HG03135 (cell line): ENCODE results near the gene DEK.

Experiments
- ATAC-seq: cut with Tn5 transposase; IDR thresholded peaks from one replicate; pipeline ENCODE4 v1.9.1; 2021; ENCODE audit warnings: mild to moderate bottlenecking, moderate library complexity; ENCODE audit not compliant: unreplicated experiment

The DEK gene

GRCh38 chr6:18266523-18266912 lies 2.2 kb upstream of the DEK start:
- ATAC-seq = no peak

DNA sequence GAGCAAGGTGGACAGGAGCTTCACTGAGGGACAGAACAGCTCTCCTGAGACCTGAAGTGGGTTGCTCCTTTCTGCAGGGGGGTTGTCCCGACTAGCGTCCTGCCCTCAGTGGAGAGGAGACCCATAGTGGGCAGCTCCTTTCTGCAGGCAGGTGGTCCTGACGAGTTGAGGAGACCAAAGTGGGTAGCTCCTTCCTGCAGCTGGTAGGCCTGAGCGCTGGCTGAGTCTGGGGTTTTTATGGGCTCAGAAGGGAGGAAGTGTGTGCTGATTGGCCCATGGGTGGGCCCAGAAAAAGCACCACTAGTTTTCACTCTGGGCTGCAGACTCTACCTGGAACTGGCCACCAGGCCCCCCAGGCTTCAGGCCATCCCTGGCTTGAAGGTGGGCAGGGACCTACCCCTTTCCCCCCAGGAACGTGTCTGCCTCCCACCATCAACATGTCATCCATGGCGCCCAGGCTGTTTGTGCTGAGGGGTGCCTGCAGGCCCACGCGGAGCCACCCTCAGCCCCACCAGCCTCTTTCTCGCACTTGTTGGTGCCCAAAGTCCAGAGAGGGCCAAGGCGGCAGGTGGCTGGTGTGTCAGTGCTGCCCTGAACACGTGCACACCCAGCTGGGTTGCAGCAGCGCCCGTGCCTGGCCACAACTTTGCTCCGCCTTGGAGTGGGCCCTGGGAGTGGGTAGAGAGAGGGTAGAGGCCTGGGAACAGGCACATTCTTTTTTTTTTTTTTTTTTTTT lies 1.6 kb upstream of the DEK start:
- no peak for ATAC-seq

DNA sequence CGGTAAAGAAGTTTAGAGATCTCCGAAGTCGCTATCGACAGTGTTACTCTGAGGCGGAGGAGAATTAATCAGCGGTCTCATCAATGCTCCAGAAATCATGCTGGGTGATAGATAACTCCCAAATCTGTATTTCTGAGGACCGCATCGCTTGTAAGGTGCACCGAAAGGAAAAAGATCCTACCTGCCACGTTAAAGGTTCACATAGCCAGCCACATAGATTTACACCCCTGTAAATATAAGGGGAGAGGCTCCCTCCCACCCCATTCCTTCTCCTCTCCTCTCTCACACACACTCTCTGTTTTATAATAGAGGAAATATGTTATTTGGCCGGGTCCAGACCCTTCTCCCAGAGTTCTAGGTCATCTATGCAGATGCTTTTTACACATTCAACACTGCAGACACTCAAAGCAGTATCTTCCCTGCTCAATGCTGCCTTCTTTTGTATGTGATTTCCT lies 620 bp upstream of the DEK start:
- no peak for ATAC-seq

DNA sequence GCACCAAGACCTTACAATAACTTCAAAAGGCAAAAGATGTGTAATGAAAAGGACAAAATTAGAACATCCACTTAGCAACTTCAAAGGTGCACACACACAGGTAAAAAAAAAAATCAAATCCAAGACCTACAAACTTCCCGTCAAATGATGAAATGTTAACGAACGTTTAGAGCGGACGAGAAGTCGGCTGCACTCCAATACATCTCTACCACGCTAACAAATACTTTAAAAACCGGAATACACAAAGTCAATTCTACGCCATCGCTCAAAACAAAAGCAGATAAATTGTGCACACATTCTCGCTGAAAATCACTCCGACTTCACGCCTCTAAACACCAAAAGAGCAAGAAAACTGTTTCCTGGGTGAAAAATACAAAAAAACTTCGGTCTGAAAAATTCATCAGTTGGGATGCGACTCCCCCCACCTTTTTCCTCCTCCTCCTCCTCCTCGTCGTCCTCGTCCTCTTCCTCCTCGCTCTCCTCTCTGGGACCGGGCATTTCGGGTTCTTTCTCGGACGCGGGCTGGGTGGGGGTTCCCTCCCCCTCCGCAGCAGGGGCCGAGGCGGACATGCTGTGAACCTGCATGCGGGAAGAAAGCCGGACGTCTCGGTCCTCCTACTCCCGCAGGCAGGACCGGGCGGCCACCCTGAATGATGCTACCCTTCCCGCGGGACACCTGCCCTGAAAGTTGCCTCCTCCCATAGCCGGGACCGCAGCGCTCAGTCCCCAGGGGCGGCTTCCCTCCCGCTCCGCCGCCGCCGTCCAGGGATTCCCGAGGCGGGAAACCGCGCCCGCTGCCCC lies 712 bp downstream of the DEK start:
- no peak for ATAC-seq

DNA sequence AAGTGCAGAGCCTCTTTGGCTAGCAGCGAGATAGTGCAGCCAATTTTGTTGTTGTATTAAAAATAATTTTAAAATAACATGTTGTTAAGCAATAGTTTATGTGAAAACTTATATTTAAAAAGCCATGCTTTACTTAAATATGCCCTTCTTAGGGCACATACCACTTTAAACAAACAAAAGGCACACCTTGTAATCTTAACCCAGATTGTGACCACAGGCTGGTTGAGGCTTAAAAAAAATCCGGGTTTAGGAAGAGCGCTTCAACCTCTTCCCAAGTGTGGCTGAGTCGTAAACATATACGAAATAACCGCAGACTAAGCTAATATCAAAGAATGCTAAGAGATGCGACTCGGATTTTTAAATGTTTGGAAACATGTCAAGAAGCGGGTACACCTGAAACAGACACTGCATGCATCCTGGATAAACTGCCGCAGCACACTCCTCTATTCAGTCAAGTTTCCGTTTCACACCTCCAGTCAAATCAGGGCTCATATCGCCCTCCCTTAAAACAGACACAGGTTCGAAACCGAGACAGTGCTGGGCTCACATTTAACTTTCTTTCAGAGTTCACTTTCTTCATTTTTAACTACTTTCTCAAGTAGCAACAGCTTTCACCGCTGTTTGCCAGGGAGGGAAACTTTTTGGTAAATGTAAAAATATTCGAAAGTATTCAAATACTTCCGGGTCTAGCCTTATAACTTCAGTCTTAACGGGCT lies 1.5 kb downstream of the DEK start:
- peak; percentile 59 for ATAC-seq

- no peak for ATAC-seq
These were observed 2.5 kb downstream of the DEK start for GRCh38 chr6:18261877-18262276.

DNA sequence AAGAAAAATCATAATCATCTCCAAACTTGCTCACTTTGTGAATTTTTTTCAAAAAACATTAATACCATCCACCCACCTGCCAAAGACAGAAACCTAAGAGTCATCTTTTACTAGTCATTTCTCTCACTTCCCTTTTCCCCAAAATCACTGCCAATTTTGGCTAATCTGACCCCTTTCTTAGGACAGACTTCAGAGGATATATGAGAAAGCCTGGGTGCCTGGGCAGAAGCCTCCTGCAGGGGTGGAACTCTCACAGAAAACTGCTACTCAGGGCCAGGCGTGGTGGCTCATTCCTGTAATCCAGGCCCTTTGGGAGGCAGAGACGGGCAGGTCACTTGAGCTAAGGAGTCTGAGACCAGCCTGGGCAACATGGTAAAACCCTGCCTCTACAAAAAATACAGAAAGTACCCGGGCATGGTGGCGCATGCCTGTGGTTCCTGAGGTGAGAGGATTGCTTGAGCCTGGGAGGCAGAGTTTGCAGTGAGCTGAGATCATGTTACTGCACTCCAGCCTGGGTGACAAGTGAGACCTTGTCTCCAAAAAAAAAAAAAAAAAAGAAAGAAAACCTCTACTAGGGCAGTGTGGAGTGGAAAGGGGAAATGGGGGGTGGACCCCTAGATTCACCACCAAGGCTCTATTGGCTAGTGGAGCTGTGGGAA lies 3.8 kb downstream of the DEK start:
- peak; percentile 25 for ATAC-seq

DNA sequence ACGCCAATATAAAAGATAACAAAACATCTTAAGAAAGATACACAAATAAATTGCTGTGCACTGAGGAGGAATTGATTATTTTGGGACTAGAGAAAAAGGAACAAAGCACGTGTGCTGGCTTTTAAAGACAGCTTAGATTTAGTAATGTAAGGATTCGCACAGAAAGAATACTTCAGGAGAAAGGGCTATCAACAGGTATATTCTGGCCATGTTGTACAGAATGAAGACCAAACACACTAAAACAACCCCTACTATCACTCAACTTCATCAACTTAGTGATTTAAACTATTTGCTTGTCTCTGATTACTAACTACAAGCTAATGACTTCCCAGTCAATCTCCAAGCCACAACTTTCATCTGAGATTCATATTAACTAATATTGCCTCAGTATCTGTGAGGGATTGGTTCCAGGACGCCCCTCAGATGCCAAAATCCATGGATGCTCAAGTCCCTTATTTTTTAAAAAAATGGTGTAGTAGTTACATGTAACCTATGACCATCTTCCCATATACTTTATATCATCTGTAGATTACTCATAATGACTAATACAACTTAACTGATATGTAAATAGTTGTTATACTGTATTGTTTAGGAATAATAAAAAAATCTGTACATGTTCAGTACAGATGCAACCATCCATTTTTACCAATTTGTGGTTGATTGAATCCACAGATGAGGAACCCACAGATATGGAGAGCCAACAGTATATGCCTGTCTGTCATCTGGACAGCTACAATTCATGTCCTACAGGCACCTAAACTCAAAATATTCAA lies 4.5 kb downstream of the DEK start:
- no peak for ATAC-seq

- no peak for ATAC-seq
These were observed 9.5 kb downstream of the DEK start for GRCh38 chr6:18254793-18255192.

DNA sequence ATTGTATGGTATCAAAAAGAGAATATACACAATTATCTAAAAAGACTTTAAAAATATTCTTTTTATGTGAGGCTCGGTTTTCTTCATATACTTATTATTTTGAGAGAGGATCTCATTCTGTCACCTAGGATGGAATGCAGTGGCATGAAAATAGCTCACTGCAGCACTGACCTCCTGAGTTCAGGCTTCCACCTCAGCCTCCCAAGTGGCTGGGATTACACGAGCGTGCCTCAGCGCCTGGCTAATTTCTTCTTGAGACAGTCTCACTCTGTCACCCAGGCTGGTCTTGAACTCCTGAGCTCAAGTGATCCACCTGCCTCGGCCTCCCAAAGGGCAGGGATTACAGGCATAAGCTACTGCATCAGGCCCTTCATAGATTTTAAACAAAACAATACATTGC lies 10.7 kb downstream of the DEK start:
- no peak for ATAC-seq

- no peak for ATAC-seq
These were observed 15.1 kb downstream of the DEK start for GRCh38 chr6:18249271-18249670.

DNA sequence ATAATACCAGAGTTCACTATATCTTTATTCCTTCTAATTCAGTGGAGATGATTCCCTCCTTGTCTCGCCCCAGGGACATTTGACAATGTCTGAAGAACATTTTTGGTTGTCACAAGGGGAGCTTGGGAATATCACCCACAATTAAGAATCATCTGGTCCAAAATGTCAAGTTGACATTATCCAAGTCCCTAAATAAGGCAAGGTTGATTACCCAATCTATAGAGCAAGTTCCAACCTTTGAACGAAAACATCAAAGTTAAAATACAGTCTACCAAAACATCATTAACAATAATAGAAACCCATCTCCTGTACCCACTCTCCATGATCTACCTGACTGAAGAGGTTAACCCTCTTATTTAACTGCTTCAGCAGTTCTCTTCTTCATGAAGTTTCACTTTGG lies 15.6 kb downstream of the DEK start:
- no peak for ATAC-seq

DNA sequence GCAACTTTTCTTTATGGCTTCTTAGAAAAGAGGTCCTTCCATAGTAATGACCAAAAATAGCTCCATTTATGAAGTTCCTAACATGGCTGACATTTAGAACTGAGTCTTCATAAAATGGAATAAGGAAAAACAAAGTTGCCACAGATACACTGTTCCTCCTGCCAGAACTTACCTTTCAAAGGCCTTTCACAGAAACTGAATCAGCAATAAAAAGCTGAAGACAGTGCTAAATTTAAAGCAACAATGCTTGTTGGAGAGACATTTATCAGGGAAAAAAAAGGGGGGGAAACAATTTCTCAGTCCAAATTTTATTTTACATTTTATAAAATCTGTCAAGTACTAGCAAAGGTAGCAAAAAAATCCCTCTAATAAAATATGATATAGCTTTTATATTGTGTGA lies 17.3 kb downstream of the DEK start:
- no peak for ATAC-seq

- no peak for ATAC-seq
These were observed 18.1 kb downstream of the DEK start for GRCh38 chr6:18246205-18246604.

DNA sequence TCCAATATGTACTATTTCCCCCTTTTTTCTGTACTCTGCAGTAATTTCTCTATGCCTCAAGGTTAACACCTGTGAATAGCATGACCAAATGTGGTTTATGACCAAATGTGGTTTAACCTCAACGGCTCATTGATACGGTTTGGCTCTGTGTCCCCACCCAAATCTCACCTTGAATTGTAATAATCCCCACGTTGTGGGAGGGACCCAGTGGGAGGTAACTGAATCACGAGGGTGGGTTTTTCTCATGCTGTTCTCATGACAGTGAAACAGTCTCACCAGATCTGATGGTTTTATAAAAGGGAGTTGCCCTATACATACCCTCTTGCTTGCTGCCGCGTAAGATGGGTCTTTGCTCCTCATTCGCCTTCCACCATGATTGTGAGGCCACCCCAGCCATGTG lies 18.7 kb downstream of the DEK start:
- ATAC-seq = no peak

DNA sequence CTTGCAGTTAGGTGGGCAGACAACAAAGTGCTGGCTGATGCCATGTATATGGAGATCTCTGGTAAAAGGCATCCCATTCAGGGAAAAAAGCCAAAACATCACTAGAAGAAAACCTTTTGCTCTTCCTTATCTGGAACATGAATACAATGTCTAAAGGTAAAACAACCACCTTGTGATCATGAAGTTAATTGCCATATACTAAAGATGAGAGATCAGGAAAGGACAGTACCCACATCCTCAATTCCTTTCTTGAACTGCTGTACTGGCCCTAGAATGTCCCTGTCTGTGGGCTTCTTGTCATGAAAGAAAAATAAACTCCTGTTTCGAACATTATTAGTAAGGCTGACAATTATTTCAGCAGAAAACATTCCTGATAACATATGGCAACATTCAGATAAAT lies 19.3 kb downstream of the DEK start:
- ATAC-seq = no peak

DNA sequence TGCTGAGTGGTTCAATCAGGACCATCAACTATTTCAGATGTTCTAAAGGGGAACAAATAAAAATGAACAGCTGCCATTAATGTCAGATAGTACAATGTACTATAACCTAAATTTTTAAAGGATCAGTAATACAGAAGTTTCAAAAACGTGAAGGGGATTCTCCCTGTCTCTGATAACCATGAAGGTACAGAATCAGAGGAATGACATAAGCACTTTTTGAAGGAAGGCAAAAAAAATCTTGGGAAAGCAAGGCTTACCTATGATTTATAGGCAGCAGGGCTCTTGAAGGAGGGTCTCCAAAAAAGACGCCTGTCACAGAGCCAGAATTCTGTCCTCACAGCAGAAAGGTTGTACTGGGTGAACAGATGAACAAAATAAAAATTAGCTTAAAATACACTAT lies 20.1 kb downstream of the DEK start:
- ATAC-seq = no peak

DNA sequence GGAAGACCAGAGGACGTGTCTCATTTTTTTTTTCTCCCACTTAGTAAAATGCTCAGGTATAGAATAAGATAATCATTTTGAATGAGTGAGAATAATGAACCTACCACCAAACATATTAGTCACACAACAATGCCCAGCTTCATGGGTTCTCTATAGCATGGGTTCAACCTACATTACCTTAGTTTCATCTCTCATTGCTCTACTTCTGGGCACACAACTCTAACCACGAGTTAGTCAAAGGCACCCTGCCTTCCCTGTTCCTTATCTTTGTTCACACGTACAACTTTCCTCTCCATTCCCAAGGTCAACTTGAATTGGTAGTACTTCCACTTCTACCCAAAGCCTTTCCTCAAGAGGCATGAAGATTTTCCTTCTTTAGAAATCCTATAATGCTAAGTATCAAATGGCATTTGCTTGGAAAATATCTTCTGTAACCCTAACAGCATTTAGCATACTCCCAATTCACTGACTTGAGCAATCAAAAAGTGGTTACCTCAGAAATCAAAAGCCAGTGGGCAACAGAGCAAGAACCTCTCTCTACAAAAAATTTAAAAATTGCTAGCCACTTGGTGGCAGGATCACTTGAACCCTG lies 20.9 kb downstream of the DEK start:
- no peak for ATAC-seq

DNA sequence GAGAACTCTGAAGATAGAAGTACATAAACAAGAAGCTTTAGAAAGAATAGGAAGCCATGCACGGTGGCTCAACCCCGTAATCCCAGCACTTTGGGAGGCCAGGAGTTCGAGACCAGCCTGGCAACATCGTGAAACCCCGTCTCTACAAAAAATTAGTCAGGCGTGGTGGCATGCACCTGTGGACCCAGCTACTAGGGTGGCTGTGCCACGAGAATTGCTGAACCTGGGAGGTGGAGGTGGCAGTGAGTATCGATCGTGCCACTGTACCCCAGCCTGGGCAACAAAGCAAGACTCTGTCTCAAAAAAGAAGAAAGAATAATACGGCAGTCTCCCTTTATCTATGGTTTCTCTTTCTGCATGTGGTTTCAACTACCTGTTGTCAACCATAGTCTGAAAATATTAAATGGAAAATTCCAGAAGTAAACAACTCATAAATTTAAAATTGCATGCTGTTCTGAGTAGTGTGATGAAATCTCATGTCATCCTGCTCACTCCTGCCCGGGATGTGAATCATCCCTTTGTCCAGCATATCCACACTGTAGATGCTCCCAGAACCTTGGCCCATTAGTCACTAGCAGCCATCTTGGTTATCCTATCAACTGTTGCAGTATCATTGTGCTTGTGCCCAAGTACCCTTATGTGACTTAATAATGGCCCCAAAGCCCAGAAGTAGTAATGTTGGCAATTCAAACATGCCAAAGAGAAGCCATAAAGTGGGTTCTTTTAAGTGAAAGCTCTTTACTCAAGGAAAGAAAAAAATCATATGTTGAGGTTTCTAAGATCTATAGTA lies 22.1 kb downstream of the DEK start:
- ATAC-seq = no peak
